Prostate gland (tissue), 2 donors: Measurements from ENCODE around the gene FGGY.

Source experiments
- POLR2A ChIP-seq: fragments of 450-650 bp; IDR thresholded peaks from one replicate; pipeline ENCODE4 v1.6.1; 2016; ENCODE audit warnings: antibody characterized with exemption, mild to moderate bottlenecking
- TF ChIP-seq, protein P1 (sequence below), 4 experiments: fragments of 200-600 bp in 2 of 4; fragments of 450-650 bp in 2 of 4; sonication (generic) in 2 of 4; IDR thresholded peaks; 1 replicate in 3 of 4; 2 replicates in 1 of 4; pipeline ENCODE4 v1.5.1; 2016 to 2019; ENCODE audit warnings: antibody characterized with exemption in 4 of 4, mild to moderate bottlenecking in 2 of 4, moderate library complexity in 2 of 4

DNA sequence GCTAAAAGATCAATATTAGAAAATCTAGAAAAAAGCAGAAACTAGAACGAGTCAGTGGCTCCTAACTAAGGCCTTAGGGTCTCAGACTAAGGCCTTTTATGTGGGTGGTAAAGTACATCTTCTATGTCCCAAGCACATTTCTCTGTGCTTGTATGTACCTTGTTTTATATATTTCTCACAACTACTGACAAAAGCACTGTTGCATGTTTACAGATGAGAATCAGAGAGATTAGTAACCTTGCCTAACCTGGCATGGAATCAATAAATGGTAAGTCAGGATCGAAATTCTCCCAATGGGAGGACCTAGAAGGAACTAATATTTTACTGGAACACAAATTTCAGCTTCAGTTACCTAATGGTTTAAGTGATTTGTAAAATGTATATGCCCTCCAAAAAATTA, 160.9 kb downstream of the FGGY start:
- TF ChIP-seq POLR2A, result no peak
- TF ChIP-seq, protein P1, sequence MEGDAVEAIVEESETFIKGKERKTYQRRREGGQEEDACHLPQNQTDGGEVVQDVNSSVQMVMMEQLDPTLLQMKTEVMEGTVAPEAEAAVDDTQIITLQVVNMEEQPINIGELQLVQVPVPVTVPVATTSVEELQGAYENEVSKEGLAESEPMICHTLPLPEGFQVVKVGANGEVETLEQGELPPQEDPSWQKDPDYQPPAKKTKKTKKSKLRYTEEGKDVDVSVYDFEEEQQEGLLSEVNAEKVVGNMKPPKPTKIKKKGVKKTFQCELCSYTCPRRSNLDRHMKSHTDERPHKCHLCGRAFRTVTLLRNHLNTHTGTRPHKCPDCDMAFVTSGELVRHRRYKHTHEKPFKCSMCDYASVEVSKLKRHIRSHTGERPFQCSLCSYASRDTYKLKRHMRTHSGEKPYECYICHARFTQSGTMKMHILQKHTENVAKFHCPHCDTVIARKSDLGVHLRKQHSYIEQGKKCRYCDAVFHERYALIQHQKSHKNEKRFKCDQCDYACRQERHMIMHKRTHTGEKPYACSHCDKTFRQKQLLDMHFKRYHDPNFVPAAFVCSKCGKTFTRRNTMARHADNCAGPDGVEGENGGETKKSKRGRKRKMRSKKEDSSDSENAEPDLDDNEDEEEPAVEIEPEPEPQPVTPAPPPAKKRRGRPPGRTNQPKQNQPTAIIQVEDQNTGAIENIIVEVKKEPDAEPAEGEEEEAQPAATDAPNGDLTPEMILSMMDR (IDR thresholded peaks at IDR 0.05), result no peak
